NCI-H2107 (cell line): ENCODE measurements around the gene PDZD4.

Experiments used
- DNase-seq: peaks from one replicate; lab custom pipeline; 2025; lab: John Stamatoyannopoulos, UW

PDZD4 gene

GRCh38 chrX:153770601-153771414 lies 59.5 kb downstream of the PDZD4 start:
- no peak for DNase-seq

- DNase-seq, result no peak
Observed at GRCh38 chrX:153769865-153770600, 60.3 kb downstream of the PDZD4 start.

GRCh38 chrX:153769158-153769864 lies 61.0 kb downstream of the PDZD4 start:
- no peak for DNase-seq

GRCh38 chrX:153768311-153769157 lies 61.8 kb downstream of the PDZD4 start:
- DNase-seq, result no peak

- DNase-seq, result no peak
Observed at GRCh38 chrX:153767674-153768055, 62.7 kb downstream of the PDZD4 start.

- no peak for DNase-seq
Observed at GRCh38 chrX:153766871-153767673, 63.3 kb downstream of the PDZD4 start.

- peak; percentile 31 for DNase-seq
Observed at GRCh38 chrX:153766098-153766817, 64.1 kb downstream of the PDZD4 start.

GRCh38 chrX:153765138-153766079 lies 64.9 kb downstream of the PDZD4 start:
- DNase-seq, result no peak

- DNase-seq, result no peak
Observed at GRCh38 chrX:153764786-153765137, 65.6 kb downstream of the PDZD4 start.

GRCh38 chrX:153763989-153764755 lies 66.2 kb downstream of the PDZD4 start, which contains the start of gene PLXNB3:
Gene PLXNB3 (plus strand): TSS chrX:153764249. CDS start chrX:153765536, 1,287 bp downstream.
- DNase-seq, result peak; percentile 81

GRCh38 chrX:153763298-153763932 lies 66.9 kb downstream of the PDZD4 start:
- DNase-seq, result no peak

- no peak for DNase-seq
Observed at GRCh38 chrX:153762626-153763173, 67.6 kb downstream of the PDZD4 start.

GRCh38 chrX:153761863-153762262 lies 68.5 kb downstream of the PDZD4 start:
- no peak for DNase-seq

- DNase-seq, result no peak
Observed at GRCh38 chrX:153755136-153755535, 75.2 kb downstream of the PDZD4 start.
